Left lung (tissue), 10 donors: Measurements from ENCODE around the gene ANKRD13D. TPM values are rescaled to one million over a fixed set of nuclear protein-coding genes. Genes with fewer than 3 reads are reported as not detected.
"Not testable (repeated sequence)": the region's sequence is repeated elsewhere in the genome, so short reads cannot be mapped to it uniquely, and the experiment has no call there.

Experiments used
- ATAC-seq: fragments of 200-7000 bp; cut with Tn5 transposase; one replicate; pipeline ENCODE4 v1.9.1; 2020; ENCODE audit warnings: moderate library complexity
- DNase-seq, 4 donors: peaks; one replicate each; pipeline ENCODE4 v3.0.0-alpha.2; 2013 to 2020
- H3K27ac ChIP-seq, 2 donors: fragments of 200-600 bp; sonication (generic) in 1 of 2; one replicate each; pipeline versions ENCODE4 v1.5.0 to v1.8.0; 2020 to 2021
- H3K27me3 ChIP-seq, 2 donors: fragments of 200-600 bp; sonication (generic) in 1 of 2; one replicate each; pipeline versions ENCODE4 v1.5.0 to v1.8.0; 2020 to 2021
- H3K36me3 ChIP-seq, 2 donors: fragments of 200-600 bp; sonication (generic) in 1 of 2; one replicate each; pipeline versions ENCODE4 v1.5.0 to v1.8.0; 2020 to 2021
- H3K4me1 ChIP-seq, 2 donors: fragments of 200-600 bp; one replicate each; pipeline ENCODE4 v1.8.0; 2021
- H3K4me3 ChIP-seq, 2 donors: fragments of 200-600 bp; sonication (generic) in 1 of 2; one replicate each; pipeline versions ENCODE4 v1.5.0 to v1.8.0; 2020 to 2021; ENCODE audit warnings: mild to moderate bottlenecking in 1 of 2
- H3K9me3 ChIP-seq, 2 donors: fragments of 200-600 bp; sonication (generic) in 1 of 2; one replicate each; pipeline versions ENCODE4 v1.5.0 to v1.8.0; 2020 to 2021
- CTCF ChIP-seq, 2 donors: fragments of 200-600 bp; sonication (generic) in 1 of 2; IDR thresholded peaks; one replicate each; pipeline versions ENCODE4 v1.5.0 to v1.8.0; 2021; ENCODE audit warnings: antibody characterized with exemption in 2 of 2
- intact Hi-C, 2 donors: fragments of 100-400 bp; cut with DNase I; formaldehyde crosslinking; loops; one replicate each; pipeline versions ENCODE4 v1.11.2 to v1.14.2; 2022
- polyA plus RNA-seq, 6 donors: library from polyadenylated mRNA; unstranded; fragments of 120-200 nt; gene quantifications; one replicate each; pipeline ENCODE4 v1.2.1, GENCODE V29; 2013; ENCODE audit not compliant: insufficient read length in 6 of 6
- total RNA-seq, 2 donors: library from RNA; stranded (reverse); fragmentation: NEBNext Ultra II Directional; extraction: Animal tissue kit (Norgen Biotek cat#: 25700); gene quantifications; one replicate each; pipeline ENCODE4 v1.2.1, GENCODE V29; 2021
- donor health status: DM: no; HTN: yes; CAD: no.
- donor health status: DM: no; HTN: no; CAD: no.

ANKRD13D gene
- total and polyA plus RNA-seq, 8 donors, result 34.5 to 81.2 (median 50.3) TPM

DNA sequence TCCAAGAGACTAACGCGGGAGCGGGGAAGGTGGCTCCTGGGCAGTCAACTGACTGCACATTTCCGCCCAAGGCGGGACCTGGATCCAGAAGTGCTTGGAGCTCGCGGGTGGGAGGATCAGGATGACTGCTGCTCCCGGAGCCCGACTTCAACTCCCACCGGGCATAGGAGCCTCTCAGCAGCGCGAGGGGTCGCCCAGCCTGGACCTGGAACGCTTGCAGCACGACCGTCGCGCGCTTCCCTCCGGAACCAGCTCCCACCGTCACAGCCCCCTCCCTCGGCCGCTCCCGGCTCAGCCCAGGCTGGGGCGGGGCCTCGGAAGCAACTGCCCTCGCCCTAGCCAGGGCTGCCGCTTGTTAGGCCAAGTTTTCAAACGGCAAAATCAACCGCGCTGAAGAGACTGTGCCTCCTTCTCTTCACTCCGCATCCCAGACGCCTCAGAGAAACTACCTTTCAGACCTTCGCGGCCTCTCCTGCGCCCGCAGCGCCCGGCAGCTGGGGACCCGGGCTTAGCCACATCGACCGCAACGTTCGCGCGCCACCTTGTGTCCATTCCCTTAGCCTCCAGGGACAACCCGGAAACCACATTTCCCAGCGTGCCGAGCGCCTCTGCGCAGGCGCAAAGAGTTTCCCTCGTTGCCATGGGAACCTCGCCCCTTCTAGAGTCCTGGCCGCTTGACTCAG lies 28.2 kb downstream of the ANKRD13D start:
- TF ChIP-seq CTCF (IDR thresholded peaks at IDR 0.05), result peak; percentile 87 to 96
- Histone ChIP-seq H3K27me3 (no peaks in the 10 kb centered on the region), H3K9me3 (no peaks in the 10 kb centered on the region), H3K4me3 (peak overlapping the region; percentile 80 to 88), H3K27ac (peak overlapping the region; percentile 98 to 99), H3K4me1 (peaks cover 0 to 31% of the 10 kb centered on the region in 2 donors), H3K36me3 (no peaks in the 10 kb centered on the region)
- DNase-seq (peak; percentile 97 to 98 (median 98)), ATAC-seq (peak; percentile 94)
- intact Hi-C loops, result loop anchor here in 1 of 2 donors (2.0 kb wide), 1 partner anchor 55 kb away; no protein-coding TSS in a partner anchor

DNA sequence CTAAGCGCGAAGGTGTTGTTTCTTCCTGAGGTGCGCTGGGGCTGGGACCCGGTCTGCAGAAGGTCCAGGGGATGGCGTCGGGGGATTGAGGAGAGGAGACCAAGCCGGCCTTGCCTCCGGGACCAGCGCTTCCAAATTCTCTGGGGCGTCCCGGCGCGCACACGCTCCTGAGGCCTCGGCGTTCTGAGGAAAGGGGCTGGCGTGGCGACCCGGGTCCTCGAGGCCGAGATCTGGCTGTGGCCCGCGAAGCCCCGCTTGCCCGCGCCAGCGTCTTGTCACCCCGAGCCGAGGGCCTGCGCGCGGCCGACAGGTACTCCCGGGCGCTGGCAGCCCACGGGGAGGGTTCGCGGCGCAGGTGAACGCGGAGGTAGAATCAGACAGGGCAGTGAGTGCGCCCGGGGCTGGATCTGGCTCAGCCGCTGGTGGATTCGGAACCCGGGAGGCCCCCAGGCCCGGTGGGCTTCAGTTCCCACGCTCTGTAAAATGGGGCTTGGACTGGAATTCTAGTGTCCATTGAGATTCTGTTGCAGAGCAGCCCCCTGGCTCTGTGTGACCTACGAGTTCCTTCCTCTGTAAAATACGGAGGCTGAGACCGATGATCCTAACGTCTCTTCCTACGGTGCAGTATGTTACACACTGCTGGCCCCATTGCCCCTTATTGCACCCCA lies 28.9 kb downstream of the ANKRD13D start:
- H3K27me3 ChIP-seq, result no peaks in the 10 kb centered on the region
- ATAC-seq (peak; percentile 46), DNase-seq (peak in 1 of 4 donors; percentile 86)
- H3K27ac ChIP-seq, result peak overlapping the region; percentile 98 to 99
- H3K9me3 ChIP-seq, result no peaks in the 10 kb centered on the region
- no peak for TF ChIP-seq CTCF (IDR thresholded peaks at IDR 0.05)
- intact Hi-C loops, result loop anchor here in 1 of 2 donors (2.0 kb wide), 1 partner anchor 55 kb away; no protein-coding TSS in a partner anchor
- H3K36me3 ChIP-seq, result no peaks in the 10 kb centered on the region
- peak overlapping the region; percentile 80 to 88 for H3K4me3 ChIP-seq
- peaks cover 0 to 24% of the 10 kb centered on the region in 2 donors for H3K4me1 ChIP-seq

- DNase-seq, H3K9me3 ChIP-seq, ATAC-seq, intact Hi-C loops, H3K27me3 ChIP-seq, H3K27ac ChIP-seq, H3K36me3 ChIP-seq: not testable (repeated sequence)
- Histone ChIP-seq H3K4me1 (peaks cover 0 to 17% of the 10 kb centered on the region in 2 donors), H3K4me3 (peak overlapping the region in 1 of 2 donors; percentile 88)
Measured at GRCh38 chr11:67318876-67319275, 29.8 kb downstream of the ANKRD13D start.

GRCh38 chr11:67320011-67320410 lies 30.9 kb downstream of the ANKRD13D start:
- ATAC-seq (no peak), DNase-seq (no peak)
- no peak for TF ChIP-seq CTCF (IDR thresholded peaks at IDR 0.05)
- Histone ChIP-seq H3K36me3 (no peaks in the 10 kb centered on the region), H3K9me3 (no peaks in the 10 kb centered on the region), H3K4me3 (no peak overlapping the region), H3K27me3 (no peaks in the 10 kb centered on the region), H3K4me1 (peaks cover 0 to 17% of the 10 kb centered on the region in 2 donors), H3K27ac (no peak overlapping the region)
- intact Hi-C loops, result no loop called here

GRCh38 chr11:67320691-67321090 lies 31.6 kb downstream of the ANKRD13D start:
- H3K36me3 ChIP-seq, result no peaks in the 10 kb centered on the region
- H3K27me3 ChIP-seq, result no peaks in the 10 kb centered on the region
- DNase-seq (no peak), ATAC-seq (no peak)
- peaks cover 0 to 17% of the 10 kb centered on the region in 2 donors for H3K4me1 ChIP-seq
- no peak for TF ChIP-seq CTCF (IDR thresholded peaks at IDR 0.05)
- no peaks in the 10 kb centered on the region for H3K9me3 ChIP-seq
- no peak overlapping the region for H3K4me3 ChIP-seq
- intact Hi-C loops, result no loop called here
- no peak overlapping the region for H3K27ac ChIP-seq
